ENCODE results near the gene HS6ST1.

Gene HS6ST1

GRCh38 chr2:128321784-128322714, 3.4 kb upstream of the HS6ST1 start:
- peak; percentile 95 for DNase-seq

- DNase-seq: peak; percentile 43
Observed at GRCh38 chr2:128320906-128321771, 2.5 kb upstream of the HS6ST1 start.

- DNase-seq: no peak
Observed at GRCh38 chr2:128320192-128320905, 1.7 kb upstream of the HS6ST1 start.

GRCh38 chr2:128319631-128320191, 1.0 kb upstream of the HS6ST1 start:
- DNase-seq: peak; percentile 42

GRCh38 chr2:128318245-128318644, 423 bp downstream of the HS6ST1 start:
- peak; percentile 51 for DNase-seq

- DNase-seq: peak; percentile 44
Observed at GRCh38 chr2:128317899-128318225, 806 bp downstream of the HS6ST1 start.

GRCh38 chr2:128317181-128317898, 1.3 kb downstream of the HS6ST1 start:
- DNase-seq: peak; percentile 51

GRCh38 chr2:128316777-128317180, 1.9 kb downstream of the HS6ST1 start:
- peak; percentile 42 for DNase-seq

GRCh38 chr2:128315829-128316776, 2.6 kb downstream of the HS6ST1 start:
- peak; percentile 64 for DNase-seq

GRCh38 chr2:128315122-128315828, 3.4 kb downstream of the HS6ST1 start:
- no peak for DNase-seq

GRCh38 chr2:128314348-128315121, 4.1 kb downstream of the HS6ST1 start:
- peak; percentile 42 for DNase-seq

GRCh38 chr2:128313931-128314347, 4.7 kb downstream of the HS6ST1 start:
- DNase-seq: no peak

- peak; percentile 46 for DNase-seq
Observed at GRCh38 chr2:128313091-128313836, 5.4 kb downstream of the HS6ST1 start.

GRCh38 chr2:128312411-128312810, 6.3 kb downstream of the HS6ST1 start:
- DNase-seq: no peak

GRCh38 chr2:128311755-128312341, 6.8 kb downstream of the HS6ST1 start:
- DNase-seq: no peak

GRCh38 chr2:128311216-128311754, 7.4 kb downstream of the HS6ST1 start:
- no peak for DNase-seq

- DNase-seq: no peak
Observed at GRCh38 chr2:128310761-128311160, 7.9 kb downstream of the HS6ST1 start.
